GM10266 (cell line): ENCODE results near the gene UBL4A.

Experiments
- DNase-seq: peaks from one replicate; pipeline ENCODE4 v3.0.0; 2012; ENCODE audit errors: extremely low spot score
- TF ChIP-seq, protein P1 (sequence below): IDR thresholded peaks from 2 replicates; pipeline ENCODE4 v1.5.1; 2012; ENCODE audit warnings: mild to moderate bottlenecking, low read depth; ENCODE audit not compliant: control insufficient read depth, insufficient read depth; ENCODE audit errors: missing control alignments

Gene UBL4A

GRCh38 chrX:154478728-154479622, 7.4 kb downstream of the UBL4A start, which contains the start of gene LAGE3:
Gene LAGE3 (minus strand): TSS chrX:154479281. CDS start chrX:154478915, 366 bp downstream.
- TF ChIP-seq, protein P1, sequence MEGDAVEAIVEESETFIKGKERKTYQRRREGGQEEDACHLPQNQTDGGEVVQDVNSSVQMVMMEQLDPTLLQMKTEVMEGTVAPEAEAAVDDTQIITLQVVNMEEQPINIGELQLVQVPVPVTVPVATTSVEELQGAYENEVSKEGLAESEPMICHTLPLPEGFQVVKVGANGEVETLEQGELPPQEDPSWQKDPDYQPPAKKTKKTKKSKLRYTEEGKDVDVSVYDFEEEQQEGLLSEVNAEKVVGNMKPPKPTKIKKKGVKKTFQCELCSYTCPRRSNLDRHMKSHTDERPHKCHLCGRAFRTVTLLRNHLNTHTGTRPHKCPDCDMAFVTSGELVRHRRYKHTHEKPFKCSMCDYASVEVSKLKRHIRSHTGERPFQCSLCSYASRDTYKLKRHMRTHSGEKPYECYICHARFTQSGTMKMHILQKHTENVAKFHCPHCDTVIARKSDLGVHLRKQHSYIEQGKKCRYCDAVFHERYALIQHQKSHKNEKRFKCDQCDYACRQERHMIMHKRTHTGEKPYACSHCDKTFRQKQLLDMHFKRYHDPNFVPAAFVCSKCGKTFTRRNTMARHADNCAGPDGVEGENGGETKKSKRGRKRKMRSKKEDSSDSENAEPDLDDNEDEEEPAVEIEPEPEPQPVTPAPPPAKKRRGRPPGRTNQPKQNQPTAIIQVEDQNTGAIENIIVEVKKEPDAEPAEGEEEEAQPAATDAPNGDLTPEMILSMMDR = no peak
- peak; percentile 92 for DNase-seq

DNA sequence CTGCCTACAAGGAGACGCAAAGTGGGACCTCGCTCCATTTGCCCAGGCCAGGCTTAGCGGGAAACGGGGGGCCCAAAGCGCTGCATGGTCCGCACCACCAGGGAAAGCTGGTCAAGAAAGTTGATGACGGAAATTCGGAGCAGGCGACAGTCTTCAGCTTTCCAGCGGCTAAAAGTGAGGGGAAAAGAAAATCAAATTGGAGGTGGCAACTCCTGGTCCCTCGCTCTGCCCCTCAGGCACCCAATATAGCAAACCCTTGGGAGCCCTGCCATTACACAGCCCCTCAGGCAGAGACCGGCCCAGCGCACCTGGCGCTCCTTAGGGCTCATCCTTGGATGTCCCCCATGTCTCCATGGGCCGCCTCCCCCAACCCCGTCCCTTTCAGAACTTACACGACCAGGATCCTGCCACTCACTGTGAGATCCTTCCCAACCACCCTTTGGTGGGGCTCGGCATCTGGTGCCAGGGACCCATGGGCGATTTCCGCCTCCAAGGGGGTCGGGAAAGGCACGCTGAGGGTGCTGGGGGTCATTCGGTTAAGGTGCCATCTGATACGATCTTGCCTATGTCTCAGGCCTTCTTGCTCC, 8.4 kb downstream of the UBL4A start:
- TF ChIP-seq, protein P1 = no peak
- DNase-seq = no peak

- TF ChIP-seq, protein P1 = no peak
- no peak for DNase-seq
Measured at GRCh38 chrX:154476821-154477220, 9.6 kb downstream of the UBL4A start.

GRCh38 chrX:154473683-154474082, 12.7 kb downstream of the UBL4A start:
- no peak for DNase-seq
- TF ChIP-seq, protein P1 = no peak

DNA sequence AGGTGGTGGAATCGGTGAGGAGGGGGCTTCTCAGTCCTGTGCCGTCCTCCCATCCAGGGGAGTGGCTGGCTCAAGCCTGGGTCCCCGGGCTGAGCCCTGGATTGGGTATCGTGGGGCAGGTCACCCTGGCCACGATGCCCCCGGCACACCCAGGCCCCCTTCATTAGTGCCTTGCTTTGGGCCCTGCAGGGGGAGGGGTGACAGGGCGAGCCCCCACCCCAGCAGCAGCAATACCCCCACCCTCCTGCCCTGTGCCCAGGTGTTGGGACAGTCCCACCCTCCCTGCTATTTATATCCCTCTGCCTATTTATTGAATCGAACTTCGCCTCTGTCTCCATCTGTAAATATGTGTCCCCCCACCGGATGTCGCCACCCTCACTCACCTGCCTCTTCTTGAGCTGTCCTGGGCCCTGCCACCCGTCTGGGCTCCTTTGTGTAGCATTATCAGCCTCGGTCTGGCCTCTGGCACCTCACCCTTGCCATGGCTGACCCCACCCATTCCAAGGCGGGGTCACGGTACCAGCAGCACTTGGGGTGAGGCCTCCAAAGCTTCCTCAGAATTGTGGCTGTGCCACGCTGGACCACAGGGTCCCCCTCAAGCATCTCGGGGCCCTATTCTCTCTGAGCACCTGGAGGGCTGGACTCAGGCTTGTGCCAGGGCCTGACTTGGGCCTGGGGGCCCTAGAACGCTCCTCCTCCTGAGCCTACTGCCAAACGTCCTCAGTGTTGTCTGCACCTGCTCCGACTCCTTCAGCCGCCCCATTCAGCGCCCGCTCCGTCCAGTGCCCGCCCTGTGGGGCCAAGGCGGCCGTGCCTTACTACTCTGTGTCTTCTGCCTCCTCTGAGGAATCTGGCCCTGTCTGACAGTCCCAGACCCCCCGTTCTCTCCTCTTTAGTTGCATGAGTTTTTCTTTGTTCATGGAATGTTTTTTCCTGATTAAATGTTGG, 13.5 kb downstream of the UBL4A start:
- TF ChIP-seq, protein P1 = no peak
- no peak for DNase-seq

DNA sequence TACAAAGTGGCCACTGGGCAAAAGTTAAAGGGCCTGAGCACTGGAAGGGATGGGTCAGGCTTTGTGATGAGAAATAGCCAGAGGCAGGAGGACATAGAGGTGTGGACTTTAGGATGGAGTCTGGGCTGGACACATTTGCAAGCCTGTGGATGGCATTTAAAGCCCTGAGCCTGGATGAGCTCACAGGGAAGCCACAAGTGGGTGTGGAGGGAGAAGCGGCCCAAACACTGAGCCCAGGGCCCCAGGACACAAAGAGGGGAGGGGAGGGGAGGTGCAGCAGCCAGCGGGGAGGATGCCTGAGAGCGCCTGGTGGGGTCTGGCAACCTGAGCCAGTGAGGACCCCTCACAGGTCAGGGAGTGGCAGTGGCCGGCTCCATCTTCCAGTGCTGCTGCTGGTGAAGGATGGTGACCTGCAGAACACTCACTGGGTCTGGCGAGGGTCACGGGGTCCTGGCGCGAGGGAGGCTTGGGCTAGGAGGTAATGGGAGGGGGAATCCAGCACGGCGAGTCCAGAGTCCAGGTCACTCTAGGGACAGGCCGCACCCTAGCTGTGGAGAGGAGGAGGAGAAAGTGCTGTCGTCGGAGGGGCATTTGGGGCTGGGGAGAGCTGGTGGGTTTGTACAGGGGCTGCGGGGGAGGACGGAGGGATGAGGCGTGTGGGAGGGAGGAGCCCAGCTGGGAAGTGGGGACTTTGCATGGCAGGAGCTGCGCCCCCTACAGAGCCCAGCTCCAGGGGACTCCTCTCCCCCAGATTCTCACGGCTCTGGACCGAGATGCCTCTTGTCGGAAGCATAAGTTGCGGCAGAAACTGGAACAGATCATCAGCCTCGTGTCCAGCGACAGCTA, 14.4 kb downstream of the UBL4A start:
- TF ChIP-seq, protein P1 = no peak
- DNase-seq = no peak
